HG03457 (cell line): ENCODE results near the gene HPSE2.
"Not testable (repeated sequence)": the region's sequence is repeated elsewhere in the genome, so short reads cannot be mapped to it uniquely, and the experiment has no call there.

Source experiments
- ATAC-seq: cut with Tn5 transposase; IDR thresholded peaks from one replicate; pipeline ENCODE4 v1.9.1; 2021; ENCODE audit warnings: moderate number of reproducible peaks; ENCODE audit not compliant: unreplicated experiment

The HPSE2 gene

DNA sequence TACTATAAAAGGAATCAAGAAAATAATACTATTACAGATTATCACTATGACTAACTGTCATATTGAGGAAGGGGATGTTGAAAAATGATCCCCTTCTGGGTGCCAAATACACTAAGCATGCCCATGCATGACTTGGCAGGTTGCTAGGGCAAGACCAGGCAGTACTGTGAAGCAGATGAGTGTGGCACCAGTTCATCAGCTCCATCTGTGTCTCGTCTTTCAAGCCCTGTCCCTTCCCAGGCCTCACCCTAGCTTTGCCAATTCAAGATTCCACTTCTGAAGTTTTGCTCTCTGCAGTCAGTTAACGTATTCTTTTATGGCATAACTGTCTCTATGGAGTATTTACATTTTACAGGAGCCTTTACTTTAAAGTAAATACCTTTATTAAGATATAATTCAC is 653.3 kb downstream of the HPSE2 start:
- ATAC-seq, result no peak

DNA sequence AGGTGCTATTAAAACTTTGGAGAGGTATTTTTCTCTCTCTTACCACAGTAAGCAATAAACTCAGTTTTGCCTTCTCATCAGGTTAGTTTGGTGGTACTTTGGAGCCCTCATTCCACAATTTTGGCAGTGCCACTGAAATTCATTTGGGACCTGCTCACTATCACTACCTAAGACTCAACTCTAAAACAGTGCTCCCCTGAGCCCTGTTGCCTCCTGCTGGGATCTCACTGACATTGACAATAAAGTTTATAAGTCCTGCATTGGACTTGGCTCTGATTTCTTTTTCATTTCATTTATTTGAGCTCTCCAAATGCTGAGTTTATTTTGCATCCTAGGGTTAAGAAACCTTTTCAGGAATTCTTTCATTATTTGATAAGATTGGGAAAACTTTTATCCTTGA is 658.1 kb downstream of the HPSE2 start:
- no peak for ATAC-seq

DNA sequence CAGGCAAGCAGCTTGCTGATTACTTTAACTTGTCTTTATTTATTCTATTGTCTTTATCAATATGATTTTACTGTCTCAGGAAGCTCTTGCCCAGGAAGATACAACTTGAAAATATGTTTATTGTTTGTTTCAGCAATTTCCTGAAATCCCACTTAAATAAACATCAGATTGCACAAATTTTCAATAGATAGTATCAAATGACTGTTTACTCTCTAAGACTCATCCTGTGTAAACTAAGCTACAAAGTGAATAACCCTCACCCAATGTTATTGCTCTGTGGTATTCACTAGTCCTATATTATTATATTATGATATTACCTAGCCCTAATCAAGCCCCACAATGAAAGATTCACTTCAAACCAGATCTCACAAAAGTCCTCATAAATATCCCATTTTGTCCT is 658.5 kb downstream of the HPSE2 start:
- ATAC-seq, result no peak

DNA sequence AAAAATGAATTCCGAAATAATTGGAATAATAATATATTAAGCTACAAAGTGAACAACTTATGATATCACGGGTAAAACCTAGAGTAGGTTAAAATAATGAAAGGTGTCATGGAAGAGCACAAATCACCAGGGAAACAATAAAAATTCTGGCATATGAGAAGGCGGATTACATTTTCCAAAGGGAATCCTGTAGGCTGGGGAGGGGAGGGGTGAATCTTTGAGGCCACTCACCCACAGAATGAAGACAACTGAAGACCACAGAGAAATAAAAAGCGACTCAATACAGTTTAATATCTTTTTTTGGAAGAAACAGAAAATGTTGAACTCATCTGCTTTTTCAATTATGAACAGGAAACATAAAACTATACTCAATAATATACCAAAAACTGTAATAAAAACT is 659.6 kb downstream of the HPSE2 start:
- no peak for ATAC-seq

DNA sequence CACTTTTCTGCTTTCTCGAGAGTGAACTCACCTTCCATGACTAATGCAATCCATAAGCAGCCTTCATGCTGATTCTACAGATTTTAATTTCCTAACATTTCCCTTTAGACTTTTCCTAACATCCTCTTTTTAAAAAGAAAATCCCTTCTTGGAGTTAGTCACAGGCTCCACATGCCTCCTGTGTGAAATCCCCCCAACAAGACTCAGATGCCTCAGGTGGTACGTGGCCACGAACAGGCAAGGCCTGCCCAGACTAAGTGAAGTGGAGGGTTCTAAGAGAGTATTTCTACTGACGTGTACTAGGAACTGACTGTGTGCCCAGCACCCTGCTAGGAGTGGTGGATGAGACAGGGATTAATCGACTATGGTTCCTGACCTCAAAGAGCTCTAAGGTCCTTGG is 663.1 kb downstream of the HPSE2 start:
- ATAC-seq, result no peak

DNA sequence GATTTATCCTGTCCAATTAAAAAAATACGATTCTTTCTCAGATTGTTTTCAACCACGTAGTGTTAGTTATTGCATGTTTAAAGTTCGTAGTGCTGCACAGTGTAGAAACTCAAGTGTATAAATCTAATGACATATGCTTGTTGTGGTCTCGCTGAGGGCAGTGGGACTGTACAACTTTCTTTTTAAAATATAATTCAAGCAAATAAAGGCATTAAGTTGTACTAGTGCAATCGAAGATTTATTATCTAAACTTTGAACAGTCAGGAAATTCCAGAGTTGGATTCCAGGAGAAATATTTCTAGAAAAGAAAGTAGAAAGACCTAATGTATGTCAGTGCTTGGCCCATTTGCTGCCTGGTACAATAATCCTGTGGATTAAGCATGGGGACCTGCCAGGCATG is 664.8 kb downstream of the HPSE2 start:
- ATAC-seq, result no peak

DNA sequence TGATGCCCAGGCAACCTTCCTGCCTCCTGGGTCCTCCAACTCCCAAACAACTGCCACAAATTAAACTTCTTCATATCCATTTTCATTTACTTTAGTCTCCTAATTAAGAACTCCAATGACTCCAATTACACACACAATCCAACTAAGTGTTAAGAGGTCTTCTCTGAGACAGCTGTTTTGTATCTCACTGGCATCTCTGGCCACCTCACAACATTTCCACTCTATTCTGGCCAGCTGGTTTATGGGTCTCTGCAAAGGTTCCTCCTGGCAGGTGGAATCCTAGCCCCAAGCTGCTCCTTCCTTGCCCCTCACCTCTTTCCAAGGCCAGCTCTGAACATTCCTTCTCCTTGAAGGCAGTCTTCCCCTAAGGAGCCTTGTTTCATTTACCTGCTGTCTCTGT is 665.8 kb downstream of the HPSE2 start:
- ATAC-seq, result no peak

DNA sequence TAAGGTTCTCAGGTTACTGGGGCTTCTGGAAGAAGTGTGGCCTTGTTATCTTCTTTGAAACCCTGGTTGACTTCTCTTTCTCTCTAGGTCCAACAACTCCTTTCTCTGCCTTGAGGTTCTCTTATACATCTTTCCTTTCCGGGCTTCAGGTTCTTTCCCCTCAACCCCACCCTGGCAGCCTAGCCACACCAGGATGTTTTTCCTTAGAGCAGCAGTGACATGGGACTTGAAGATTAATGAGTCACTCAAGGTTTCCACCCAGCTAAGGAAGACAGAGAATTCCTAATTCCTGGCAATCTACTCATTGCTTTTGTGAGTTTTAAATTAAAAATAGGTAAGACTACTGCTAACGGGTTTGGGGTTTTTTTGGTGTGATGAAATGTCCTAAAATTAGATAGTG is 667.1 kb downstream of the HPSE2 start:
- no peak for ATAC-seq

DNA sequence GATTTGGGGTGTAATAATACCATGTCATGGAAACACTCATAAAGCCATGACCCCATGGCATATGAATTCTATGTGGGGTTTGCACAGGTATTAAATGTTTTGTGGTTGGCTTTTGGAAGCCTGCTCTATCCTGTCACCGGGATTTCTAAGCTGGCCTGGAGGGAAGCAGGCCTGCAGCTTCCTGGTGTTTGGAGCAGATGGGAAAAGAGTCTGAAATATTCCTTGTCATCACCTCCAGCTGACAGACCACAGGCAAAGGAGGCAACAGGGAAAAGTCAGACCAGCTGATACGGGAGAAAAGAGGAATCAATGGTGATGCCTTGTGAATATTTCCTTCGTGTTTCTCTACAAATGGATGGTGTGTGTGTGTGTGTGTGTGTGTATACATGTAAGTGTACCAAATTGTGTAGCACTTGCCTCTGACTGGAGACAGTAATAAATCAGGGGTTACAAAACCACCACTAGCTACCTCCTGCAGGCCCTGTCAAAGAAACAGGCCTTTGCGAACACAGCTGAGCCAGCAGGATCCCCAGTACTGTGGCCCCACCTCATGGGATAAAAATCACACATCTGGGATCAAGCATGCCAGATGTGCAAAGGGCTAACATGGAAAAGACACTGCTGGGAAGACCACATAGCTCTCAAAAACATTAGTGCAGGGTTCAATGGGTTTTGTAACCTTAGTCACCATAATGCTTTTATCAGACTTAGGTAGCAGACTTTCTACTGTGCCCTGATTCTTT is 668.1 kb downstream of the HPSE2 start:
- no peak for ATAC-seq

DNA sequence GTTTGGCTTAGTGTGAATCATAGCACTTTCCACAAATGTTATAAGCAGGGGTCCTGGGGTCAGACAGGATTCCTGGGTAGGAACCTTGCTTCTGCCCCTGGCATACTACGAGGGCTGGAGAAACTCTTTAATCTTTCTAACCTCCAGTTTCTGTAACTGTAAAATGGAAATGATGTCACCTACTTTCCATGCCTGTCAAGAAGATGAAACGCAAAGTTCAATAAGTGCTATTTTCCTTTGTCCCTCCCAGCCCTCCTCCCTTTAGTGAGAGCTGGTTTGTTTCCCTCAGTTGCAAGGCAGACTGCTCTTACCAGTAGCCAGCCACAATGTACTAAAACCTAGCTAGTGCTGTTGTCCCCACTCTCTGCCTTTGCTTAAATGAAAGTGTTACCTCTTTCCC is 671.8 kb downstream of the HPSE2 start:
- ATAC-seq, result no peak

DNA sequence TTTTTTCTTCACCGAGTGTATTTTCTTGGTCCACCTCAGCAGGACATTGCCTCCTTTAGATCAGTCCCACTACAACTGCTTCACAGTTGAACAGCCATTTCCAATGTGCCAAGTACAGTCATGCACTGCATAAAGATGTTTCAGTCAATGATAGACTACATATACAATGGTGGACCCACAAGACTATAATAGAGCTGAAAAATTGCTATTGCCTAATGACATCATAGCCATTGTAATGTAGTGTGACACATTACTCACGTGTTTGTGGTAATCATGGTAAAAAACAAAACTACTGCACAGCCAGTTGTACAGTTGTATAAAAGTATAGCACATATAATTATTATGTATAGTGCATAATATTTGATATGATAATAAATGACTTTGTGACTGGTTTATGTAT is 675.1 kb downstream of the HPSE2 start:
- ATAC-seq, result no peak

DNA sequence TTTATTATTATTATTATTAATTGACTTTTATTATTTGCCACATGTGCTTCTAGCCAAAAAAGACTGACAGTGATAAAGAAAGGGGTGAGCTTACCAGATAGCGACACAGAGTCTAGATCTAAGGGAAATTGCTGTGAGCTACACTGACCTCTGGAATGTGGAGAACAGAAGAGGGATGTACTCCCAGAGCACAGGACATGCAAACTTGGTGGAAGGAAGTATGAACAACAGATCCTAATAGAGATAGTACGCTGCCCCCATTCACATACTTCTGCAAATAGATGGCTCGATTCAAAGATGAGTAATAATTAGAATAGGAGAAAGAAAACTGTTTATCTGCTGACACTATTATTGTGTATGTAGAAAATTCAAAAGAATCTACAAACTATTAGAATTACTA is 679.6 kb downstream of the HPSE2 start:
- no peak for ATAC-seq

DNA sequence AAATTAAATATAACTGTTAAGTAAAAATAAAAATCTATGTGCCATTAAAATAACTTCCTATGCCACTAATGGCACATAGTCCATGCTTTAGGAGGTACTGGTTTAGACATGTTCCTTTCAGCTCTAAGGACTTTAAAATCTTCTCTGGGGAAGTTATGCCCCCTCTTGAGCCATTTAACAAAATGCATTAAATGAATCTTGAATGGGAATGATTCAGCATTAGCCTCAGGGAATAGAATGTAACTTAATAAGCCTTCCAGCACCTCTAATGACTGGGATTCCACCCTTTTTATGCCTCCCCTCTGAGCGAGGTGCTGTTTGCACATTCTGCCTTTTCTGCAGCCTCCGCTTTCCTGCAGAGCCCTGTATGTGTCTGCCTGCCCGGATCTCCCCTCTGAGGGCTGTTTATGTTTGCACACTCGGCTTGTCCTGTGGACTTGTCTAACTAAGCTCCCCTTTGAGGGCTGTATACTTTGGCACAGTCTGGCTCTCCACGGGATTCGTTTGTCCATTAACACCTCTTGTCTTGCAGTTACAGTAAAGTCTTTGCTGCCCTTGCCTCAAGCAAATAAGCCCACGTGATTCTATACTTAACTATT is 680.5 kb downstream of the HPSE2 start:
- ATAC-seq, result no peak

DNA sequence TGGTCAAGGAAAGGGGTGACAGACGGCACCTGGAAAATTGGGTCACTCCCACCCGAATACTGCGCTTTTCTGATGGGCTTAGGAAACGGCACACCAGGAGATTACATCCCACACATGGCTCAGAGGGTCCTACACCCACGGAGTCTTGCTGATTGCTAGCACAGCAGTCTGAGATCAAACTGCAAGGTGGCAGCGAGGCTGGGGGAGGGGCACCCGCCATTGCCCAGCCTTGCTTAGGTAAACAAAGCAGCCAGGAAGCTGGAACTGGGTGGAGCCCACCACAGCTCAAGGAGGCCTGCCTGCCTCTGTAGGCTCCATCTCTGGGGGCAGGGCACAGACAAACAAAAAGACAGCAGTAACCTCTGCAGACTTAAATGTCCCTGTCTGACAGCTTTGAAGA is 694.1 kb downstream of the HPSE2 start:
- not testable (repeated sequence) for ATAC-seq

DNA sequence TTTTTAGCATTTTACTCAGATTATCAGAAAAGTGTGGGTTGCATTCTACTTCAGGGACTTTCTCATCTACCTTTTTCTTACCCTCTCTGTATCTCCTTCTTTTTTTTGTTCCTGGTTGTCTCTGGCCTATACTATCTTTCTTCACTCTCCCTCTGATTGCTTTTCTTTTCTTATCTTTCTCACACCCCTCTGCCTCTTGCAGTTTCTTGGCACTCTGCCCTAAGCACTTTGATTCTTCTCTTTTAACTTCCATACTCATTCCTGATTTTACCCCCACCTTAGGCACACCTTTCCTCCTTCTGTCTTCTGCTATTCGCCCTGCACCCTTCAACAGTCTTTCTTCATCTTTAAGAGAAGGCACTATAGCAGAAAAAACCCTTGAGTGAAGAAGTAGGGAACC is 696.1 kb downstream of the HPSE2 start:
- ATAC-seq, result no peak

DNA sequence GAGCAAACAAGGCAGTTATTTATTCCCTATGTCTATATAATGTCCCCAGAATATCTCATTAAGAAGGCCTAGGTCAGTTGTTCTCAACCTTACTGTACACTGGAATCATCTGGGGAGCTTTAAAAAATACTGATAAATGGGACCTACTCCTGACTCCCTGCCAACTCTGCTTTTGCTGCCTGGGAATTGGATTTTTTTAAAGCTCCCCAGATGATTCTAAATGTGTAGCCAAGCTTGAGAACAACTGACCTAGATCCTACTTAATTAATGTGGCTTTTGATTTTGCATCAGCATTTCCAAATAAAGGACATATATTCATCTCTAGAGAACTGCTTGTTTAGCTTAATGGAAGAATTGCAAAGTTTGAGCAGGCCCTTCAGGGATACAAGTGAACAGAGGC is 697.2 kb downstream of the HPSE2 start:
- ATAC-seq, result no peak

DNA sequence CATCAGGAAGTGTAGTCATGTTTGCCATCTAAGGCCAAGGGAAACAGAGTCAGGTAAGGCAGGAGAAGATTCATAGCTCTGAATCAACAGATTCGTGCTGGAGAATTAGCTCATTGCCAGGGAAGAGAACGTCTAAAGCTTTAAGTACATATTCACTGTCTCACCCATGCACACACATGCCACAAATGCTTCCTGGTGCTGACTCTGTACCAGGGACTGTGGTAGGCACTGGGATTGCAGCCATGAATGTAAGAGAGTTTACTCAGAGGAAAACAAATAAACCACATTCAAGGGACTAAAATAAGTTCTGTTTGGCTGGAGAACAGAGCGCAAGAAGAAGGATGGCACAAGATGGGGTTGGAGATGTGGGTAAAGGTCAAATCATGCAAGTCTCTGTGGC is 699.1 kb downstream of the HPSE2 start:
- no peak for ATAC-seq

DNA sequence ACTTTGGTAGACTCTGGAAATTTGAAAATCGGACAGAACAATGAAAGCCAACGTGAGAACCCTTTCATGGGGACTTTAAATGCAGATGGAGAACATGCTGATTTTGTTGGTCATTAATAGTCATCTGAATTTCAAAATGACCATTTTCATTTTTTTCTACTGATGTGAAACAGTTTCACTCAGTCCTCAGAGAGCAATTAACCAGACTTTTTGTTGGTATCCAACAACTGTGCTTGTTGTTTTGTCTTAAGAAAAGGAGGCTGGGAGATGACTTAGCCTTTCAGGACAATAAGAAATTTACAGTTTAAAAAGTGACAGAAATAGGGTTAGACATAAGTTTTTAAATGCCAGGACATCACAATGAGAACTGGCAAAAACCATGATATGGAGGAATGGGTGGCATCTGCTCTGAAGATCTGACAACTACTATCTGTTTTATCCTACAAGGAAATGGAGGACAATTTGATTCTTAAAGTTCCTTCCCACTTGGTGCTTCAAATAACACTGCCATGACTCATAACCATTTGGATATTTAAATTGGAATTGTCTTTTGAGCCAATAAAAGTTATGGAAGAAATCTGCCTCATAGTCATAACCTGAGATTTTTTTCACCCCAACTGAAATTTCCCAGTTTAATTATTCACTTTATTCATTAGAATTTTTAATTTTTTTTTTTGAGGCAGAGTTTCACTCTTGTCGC is 701.8 kb downstream of the HPSE2 start:
- no peak for ATAC-seq

DNA sequence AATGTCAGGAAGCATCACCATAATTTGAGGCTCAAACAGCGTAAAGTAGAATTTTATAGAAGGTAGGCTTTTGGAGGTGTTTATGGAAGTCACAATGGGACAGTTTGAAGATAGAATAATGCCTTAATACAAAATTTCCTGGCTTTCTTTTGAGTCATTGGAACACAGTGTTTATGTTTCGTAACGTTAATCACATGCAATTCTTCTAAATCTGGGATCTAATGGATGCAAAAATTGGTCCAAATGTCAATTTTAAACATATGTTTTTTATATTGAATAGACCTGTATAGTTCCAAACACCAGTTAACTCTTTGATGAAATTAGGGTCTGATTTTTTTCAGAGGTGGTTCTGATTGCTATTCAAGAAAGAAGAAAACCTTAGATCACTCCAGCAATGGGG is 702.4 kb downstream of the HPSE2 start:
- ATAC-seq, result no peak

DNA sequence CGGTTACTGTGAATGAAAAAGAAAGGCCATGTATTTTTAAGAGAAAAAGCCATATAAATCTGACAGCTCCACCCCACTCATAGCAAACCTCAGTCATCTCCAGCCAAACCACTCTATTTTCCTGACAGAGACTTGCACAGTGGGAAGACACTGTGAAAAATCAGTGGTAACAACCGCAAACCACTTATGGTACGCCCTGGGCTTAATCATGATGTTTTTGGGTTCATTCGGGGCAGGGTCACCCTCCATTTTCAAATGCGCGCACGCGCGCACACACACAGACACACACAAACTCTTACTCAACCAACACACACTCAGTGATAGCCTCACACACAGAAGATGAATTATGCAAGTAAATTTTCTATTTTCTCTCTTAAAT is 706.9 kb downstream of the HPSE2 start:
- no peak for ATAC-seq

DNA sequence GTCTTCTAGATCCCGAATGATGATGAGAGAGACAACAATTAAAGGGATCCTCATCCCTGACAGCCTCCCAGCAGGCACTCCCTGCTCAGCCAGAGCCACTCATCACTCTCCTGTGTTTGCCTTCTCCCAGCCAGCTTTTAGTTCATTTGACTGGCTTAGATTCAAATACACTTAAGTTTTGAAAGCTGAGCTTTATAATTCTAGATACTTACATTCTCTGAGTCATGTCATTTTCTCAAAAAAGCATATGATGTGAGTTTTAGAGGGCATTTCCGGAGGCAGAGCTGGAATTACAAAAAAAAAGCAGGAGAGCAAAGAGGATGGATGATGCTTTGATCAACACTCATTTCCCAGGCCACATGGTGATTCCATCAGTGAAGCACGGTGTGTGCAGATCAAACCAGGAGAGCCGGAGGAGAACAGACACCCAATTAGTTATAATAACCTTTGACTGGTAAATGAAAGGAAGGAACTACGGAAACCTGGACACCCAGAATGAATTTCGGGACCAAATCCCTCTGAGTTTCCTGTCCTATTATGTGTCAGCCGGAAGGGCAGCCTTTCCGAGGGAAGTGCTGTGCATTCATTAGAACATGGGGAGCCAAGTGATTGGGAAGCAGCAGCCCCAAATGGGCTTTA is 707.4 kb downstream of the HPSE2 start:
- ATAC-seq, result no peak

DNA sequence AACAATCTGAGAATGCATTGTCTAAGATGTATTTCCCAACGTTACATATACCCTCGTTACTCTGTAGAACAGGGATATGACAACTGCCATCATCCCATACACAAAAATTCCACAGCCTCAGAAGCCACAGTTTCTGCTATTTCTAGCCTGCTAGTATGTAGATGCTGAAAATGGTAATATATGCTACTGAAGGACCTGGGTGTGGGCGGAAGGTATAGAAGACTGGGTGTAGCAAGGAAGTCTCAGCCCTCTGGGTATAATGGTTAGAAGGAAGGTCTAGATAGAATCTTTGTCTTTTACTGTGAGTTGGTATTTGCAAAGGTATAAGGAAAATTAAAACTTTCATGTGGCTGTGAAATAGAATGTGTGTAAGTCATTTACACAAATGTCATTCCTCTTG is 709.7 kb downstream of the HPSE2 start:
- ATAC-seq, result no peak
